Endothelial cell of umbilical vein (primary cell): ENCODE measurements around the gene MVP.

Experiments used
- CTCF ChIP-seq, 2 donors: IDR thresholded peaks; 1 replicate in 1 of 2; 2 replicates in 1 of 2; pipeline ENCODE4 v1.5.1; 2011; ENCODE audit warnings: low read length in 2 of 2, mild to moderate bottlenecking in 2 of 2, moderate library complexity in 2 of 2, control low read depth in 1 of 2, inconsistent platforms in 1 of 2, low read depth in 1 of 2; ENCODE audit not compliant: insufficient read depth in 1 of 2; ENCODE audit errors: extremely low read depth in 1 of 2
- JUN ChIP-seq: IDR thresholded peaks from 2 replicates; pipeline ENCODE4 v1.6.1; 2011; ENCODE audit warnings: borderline replicate concordance, low read depth; ENCODE audit not compliant: insufficient read length, insufficient read depth
- MYC ChIP-seq: IDR thresholded peaks from one replicate; pipeline ENCODE4 v1.6.1; 2011; ENCODE audit warnings: mild to moderate bottlenecking, low read depth, low read length
- POLR2A ChIP-seq: IDR thresholded peaks from 2 replicates; pipeline ENCODE4 v1.6.1; 2012; ENCODE audit warnings: low read depth, mild to moderate bottlenecking, control low read depth, low read length
- POLR2AphosphoS5 ChIP-seq: IDR thresholded peaks from 2 replicates; pipeline ENCODE4 v1.6.1; 2012; ENCODE audit warnings: low read depth, mild to moderate bottlenecking, control low read depth, low read length, moderate library complexity; ENCODE audit not compliant: insufficient read depth
- TF ChIP-seq, protein P1 (sequence below): IDR thresholded peaks from 2 replicates; pipeline ENCODE4 v1.6.1; 2011; ENCODE audit not compliant: insufficient read depth, insufficient read length

GRCh38 chr16:29891525-29892457 lies 71.5 kb downstream of the MVP start:
- TF ChIP-seq POLR2AphosphoS5 (no peak), POLR2A (no peak), CTCF (IDR thresholded peaks at IDR 0.05; ENCODE audit: extremely low read depth in 1 of 2, insufficient read depth in 1 of 2, low read depth in 1 of 2, low read length in 2 of 2) (no peak), MYC (no peak), JUN (no peak)
- TF ChIP-seq, protein P1, sequence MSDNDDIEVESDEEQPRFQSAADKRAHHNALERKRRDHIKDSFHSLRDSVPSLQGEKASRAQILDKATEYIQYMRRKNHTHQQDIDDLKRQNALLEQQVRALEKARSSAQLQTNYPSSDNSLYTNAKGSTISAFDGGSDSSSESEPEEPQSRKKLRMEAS: no peak
